Liver (tissue), 3 donors: ENCODE results near the gene ACSBG1.

Source experiments
- CTCF ChIP-seq: fragments of 150-350 bp; IDR thresholded peaks from 2 replicates; pipeline ENCODE4 v1.5.1; 2017; ENCODE audit warnings: improper control_type of control experiment, low read depth, low read length; ENCODE audit not compliant: missing input control
- SP1 ChIP-seq: IDR thresholded peaks from 2 replicates; pipeline ENCODE4 v1.6.1; 2018; ENCODE audit warnings: antibody characterized with exemption, mild to moderate bottlenecking
- TAF1 ChIP-seq: conservative IDR thresholded peaks from 2 replicates; pipeline ENCODE4 v1.6.1; 2016; ENCODE audit warnings: antibody characterized with exemption, mild to moderate bottlenecking
- YY1 ChIP-seq: IDR thresholded peaks from 2 replicates; pipeline ENCODE4 v1.6.1; 2016; ENCODE audit warnings: antibody characterized with exemption, mild to moderate bottlenecking
- TF ChIP-seq, protein P1 (sequence below): IDR thresholded peaks from 2 replicates; pipeline ENCODE4 v1.6.1; 2016; ENCODE audit warnings: antibody characterized with exemption, mild to moderate bottlenecking
- TF ChIP-seq, protein P2 (sequence below): IDR thresholded peaks from 2 replicates; pipeline ENCODE4 v1.6.1; 2016; ENCODE audit warnings: antibody characterized with exemption
- donor health status: healthy.
- donor health status: healthy.

GRCh38 chr15:78167227-78167888 lies 67.0 kb downstream of the ACSBG1 start:
- no peak for TF ChIP-seq CTCF
- TF ChIP-seq YY1 = no peak
- TF ChIP-seq SP1 = no peak
- TF ChIP-seq, protein P1, sequence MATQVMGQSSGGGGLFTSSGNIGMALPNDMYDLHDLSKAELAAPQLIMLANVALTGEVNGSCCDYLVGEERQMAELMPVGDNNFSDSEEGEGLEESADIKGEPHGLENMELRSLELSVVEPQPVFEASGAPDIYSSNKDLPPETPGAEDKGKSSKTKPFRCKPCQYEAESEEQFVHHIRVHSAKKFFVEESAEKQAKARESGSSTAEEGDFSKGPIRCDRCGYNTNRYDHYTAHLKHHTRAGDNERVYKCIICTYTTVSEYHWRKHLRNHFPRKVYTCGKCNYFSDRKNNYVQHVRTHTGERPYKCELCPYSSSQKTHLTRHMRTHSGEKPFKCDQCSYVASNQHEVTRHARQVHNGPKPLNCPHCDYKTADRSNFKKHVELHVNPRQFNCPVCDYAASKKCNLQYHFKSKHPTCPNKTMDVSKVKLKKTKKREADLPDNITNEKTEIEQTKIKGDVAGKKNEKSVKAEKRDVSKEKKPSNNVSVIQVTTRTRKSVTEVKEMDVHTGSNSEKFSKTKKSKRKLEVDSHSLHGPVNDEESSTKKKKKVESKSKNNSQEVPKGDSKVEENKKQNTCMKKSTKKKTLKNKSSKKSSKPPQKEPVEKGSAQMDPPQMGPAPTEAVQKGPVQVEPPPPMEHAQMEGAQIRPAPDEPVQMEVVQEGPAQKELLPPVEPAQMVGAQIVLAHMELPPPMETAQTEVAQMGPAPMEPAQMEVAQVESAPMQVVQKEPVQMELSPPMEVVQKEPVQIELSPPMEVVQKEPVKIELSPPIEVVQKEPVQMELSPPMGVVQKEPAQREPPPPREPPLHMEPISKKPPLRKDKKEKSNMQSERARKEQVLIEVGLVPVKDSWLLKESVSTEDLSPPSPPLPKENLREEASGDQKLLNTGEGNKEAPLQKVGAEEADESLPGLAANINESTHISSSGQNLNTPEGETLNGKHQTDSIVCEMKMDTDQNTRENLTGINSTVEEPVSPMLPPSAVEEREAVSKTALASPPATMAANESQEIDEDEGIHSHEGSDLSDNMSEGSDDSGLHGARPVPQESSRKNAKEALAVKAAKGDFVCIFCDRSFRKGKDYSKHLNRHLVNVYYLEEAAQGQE = no peak
- TF ChIP-seq, protein P2, sequence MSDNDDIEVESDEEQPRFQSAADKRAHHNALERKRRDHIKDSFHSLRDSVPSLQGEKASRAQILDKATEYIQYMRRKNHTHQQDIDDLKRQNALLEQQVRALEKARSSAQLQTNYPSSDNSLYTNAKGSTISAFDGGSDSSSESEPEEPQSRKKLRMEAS = no peak
- no peak for TF ChIP-seq TAF1
